HG03565 (cell line): ENCODE results near the gene POLD3.
"Not testable (repeated sequence)": the region's sequence is repeated elsewhere in the genome, so short reads cannot be mapped to it uniquely, and the experiment has no call there.

Experiments used
- ATAC-seq: cut with Tn5 transposase; IDR thresholded peaks from one replicate; pipeline ENCODE4 v1.9.1; 2021; ENCODE audit warnings: mild to moderate bottlenecking, moderate library complexity; ENCODE audit not compliant: unreplicated experiment

POLD3 gene

DNA sequence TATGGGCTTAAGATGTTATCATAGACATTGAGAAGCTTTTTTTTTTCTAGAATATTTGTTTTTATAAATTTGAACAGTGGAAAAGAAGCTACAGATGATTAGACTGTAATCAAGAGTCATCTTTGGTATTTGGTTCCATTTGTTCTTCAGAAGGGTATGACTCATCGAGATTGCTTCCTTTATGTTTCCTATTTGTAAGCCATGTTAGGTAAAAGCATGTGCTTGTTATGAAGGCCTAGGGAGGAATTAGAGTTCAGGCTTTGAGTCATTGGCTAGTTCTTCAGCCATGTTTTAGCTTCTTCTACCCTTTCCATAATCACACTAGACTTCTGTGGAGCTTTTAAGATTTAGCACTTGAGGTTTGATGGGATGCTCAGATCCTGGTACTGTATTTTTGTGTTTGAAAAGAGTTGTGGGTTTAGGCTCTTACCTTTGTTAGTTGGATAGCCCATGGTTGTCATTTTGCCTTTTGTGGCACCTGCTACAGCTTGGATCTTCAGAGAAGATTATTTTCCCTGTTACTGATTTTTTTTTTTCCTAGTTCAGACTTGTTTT, 44.3 kb downstream of the POLD3 start:
- ATAC-seq = no peak

DNA sequence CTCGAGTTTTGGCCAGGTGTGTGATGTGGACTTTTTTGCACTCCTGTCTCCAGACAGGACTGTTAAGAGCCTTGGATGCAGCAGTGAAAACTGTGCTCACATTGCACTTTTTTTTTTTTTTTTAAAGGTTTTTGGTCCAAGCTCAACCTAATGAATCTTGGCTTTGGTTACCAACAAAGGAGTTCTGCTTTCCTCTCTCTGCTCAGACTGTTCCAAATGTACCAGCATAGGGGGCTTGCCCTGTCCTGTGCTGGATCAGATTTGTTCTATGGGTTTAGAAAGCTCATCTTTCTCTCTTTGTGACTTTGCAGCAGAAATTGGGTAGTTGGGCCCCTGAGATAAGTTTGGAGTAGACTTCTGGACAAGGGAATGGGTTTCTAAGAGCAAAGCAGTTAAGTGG, 45.3 kb downstream of the POLD3 start:
- no peak for ATAC-seq

DNA sequence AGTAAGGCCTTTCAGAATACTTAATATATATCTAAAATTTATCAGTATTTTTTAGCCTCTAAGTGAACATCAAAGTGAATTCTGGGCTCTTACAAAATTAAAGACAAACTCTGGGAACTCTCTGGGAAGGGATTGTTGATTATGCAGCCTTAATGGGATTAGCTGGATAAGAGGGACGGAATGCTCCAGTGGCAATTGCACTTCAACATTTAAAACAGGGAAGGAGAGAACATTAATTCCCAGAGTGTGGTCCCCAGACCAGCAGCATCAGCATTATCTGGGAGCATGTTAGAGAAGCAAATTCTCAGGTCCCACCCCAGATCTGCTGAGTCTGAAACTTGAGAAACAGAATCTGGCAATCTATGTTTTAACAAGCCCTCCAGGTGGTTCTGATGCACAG, 46.5 kb downstream of the POLD3 start:
- no peak for ATAC-seq

DNA sequence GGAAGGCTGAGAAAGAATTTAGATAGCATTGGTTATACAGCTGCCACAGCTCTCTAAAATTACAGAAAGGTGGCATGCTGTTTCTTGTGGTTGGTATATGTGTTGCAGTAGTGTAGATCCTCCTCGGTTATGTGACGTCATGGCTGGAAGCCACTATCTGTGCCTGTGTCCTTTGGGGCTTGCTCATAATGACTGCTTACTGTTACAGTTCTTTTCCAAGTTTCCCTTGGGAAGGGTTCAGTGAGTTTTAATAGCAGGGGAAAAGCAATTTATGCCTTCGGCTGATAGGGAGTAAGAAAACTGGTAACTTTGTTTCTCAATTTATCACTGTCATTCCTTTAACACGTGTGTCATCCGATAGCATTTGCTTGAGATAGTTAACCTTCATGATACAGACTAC, 47.2 kb downstream of the POLD3 start:
- no peak for ATAC-seq

DNA sequence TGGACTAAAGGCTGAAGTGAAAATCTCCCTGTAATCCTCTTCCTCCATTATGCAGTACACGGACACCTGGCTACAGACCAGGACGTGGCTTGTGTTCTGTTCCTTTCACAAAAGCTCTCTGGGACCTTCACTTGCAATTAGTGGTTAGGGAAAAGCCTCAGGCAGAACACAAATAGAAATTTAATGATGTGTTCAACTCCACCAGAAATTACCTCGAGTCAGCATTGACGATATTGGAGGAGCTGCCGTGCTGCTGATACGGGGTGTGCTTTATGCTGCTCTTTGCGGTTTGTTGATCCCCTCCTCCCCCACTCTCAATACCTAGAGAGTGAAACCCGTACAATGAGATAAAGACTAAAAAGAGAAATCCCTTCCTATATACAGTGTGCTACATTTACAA, 48.9 kb downstream of the POLD3 start:
- no peak for ATAC-seq

DNA sequence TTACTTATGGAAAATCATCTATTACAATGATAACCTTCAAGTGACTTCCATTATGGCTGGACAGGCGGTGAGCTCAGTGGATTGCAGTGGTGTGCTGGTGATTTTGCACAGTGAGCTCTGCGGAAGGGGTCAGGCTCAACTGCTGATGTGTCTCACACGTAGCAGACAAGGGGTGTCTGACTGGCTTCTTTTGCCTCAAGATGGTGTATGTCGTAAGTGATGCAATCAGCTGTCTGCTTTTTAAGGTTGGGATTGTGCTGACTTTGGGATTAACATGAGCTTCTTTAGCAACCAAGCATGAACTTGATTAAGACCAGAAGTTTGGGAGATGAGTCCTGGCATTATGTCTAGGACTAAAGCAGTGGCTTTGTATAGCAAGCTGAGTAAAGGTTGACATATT, 49.5 kb downstream of the POLD3 start:
- ATAC-seq = no peak

DNA sequence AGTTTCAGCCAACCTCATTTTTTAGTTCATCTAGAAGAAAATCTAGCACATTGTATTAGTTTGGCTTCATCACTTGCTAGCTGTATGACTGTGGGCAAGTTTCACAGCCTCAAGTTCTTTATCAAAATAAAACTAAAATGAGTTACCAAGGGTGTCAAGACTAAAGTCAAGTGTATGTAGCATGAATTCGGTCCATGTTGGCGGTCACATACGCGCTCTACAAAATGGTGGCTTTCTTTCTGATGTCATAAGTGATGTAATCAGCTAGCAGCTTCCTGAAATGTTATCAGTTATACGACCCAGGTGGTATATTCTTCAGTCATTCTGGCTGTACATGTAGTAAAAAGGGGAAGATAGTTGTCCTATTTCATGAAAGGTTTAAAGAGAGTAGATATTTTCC, 50.5 kb downstream of the POLD3 start:
- ATAC-seq = no peak

DNA sequence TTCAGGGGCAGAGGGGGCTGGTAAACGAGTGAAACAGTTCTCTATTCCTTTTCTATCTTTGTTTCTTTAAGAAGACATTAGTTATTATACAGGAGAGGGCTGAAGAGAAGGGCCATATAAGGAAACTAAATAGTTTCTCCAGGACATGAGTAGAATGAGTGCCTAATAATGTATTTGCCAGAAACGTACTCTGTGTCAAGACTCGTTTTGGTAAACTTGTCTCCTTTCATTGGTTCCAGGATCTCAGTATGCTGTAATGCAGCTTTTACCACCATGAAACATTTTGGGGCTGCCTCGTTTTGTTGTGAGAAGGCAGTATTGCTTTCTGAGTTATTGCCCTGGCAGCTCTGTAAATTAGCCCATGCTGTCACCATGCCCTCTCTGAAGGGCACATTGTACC, 51.7 kb downstream of the POLD3 start:
- no peak for ATAC-seq

DNA sequence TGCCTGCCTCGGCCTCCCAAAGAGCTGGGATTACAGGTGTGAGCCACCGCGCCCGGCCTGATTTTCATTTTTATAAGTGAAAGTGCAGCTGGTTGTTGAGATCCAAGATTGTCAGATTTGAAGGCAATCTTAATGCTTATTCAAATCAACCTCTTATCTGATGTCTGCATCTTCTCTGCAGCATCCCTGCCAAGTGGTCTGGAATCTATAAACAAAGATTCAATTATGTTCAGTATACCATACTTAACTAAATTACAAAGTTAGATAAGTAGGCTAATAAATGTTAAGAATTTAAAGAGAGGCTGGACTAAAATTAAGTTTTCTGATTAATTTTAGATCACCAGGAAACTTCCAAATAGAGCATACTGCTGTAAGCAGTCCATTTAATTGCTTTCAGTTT, 53.8 kb downstream of the POLD3 start:
- ATAC-seq = no peak

DNA sequence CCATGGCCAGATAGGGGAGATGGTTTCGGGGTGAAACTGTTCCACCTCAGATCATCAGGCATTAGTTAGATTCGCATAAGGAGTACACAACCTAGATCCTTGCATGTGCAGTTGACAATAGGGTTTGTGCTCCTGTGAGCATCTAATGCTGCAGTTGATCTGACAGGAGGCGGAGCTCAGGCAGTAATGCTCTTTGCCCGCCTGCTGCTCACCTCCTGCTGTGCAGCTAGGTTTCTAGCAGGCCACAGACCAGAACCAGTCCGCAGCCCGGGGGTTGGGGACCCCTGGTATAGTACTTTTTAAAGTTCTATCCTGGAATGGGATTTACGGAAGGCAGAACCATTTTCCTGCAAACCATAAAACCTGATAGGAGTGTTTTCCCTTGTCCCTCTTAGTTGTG, 54.6 kb downstream of the POLD3 start:
- ATAC-seq = no peak

DNA sequence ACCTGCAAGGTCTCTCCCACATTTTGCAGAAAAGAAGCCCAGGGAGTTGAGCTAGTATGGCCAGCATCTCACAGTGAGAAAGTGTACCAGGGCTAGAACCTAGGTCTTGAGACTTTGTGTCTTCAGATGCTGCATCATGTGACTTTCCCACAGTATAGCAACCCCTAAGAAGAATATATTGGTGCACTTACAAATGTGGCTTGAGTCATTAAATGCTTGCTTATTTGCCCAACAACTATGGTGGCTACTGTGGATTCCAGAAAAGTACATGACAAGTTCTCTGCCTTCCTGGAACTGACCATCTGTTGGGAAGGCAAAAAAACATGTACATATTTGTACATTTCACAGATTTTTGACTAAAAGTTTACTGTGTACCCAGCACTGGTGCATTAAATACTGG, 55.0 kb downstream of the POLD3 start:
- no peak for ATAC-seq

DNA sequence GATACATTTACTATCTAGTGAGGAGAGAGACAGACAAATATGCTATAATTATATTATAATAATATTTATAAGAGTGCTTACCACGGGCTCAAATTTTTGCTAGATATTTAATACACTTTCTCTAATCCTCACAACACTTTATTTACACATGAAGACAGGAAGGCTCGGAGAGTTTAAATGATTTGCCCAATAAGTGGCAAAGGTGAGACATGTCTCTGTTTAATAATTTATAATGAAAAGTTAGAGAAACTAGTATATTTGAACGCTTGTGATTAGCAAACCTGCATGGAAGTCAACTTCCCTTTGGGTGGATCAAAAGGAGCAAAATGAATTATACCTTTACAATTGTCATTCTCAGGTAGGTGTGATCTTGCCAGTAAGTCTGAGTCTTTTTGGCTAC, 55.4 kb downstream of the POLD3 start:
- no peak for ATAC-seq

DNA sequence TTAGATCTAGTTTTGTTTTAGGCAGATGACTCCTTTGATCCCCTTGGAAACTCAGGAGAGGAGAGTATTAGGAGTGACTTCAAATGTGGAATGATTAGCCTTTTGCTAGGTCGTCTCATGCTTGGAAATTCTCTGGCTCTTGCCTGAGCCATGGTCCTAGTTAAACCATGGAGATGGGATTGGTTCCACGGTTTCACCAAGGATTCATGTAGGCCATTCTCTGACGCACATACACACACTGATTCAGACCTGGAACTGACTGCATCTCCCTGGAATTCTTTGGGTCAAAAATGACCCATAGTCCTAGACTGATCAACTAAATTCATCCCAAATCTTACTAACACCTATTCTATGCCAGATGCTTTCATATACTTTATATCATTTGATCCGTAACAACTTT, 56.5 kb downstream of the POLD3 start:
- ATAC-seq = no peak

DNA sequence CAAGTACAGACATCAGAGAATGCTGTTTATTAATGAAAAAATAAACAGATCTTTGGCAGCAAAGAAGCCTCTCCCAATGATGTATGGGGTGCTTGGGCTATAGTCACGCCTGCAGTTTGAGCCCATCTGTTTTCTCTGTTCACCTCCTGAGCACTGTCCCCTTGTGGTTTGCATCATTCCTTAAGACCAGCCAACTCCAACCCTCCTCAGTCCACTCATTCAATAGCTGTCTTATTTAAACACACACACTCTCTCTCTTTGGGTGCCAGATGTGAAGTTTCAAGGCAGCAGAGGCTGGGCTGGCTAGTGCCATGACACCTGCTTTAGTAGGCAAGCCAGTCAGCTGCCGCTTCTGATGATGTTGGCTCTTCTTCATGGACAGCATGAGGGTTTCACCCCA, 58.1 kb downstream of the POLD3 start:
- ATAC-seq = no peak

DNA sequence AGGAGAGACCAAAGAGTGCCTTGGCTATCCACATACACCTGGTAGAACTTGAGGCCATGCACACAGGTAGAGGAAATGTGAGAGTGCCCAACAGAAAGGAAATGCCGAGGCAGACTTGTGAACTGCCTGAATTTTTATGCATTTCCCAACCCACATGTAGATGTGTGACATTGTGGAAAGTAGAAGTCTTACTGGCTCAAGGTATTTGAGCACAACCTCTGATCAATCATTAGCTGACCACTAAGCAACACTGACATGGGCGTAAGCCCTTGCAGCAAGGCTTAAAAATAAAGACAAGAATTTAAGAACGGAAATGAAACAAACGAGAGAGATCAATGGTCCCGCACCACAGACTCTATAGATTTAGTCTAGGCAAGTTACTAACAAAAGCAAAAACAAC, 62.6 kb downstream of the POLD3 start:
- no peak for ATAC-seq

DNA sequence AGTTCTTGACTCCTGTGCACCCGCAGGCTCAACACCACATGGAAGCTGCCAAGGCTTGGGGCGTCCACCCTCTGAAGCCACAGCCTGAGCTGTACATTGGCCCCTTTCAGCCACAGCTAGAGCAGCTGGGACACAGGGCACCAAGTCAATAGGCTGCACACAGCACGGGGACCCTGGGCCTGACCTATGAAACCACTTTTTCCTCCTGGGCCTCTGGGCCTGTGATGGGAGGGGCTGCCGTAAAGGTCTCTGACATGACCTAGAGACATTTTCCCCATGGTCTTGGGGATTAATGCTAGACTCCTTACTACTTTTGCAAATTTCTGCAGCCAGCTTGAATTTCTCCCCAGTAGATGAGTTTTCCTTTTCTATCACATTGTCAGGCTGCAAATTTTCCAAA, 66.7 kb downstream of the POLD3 start:
- not testable (repeated sequence) for ATAC-seq

DNA sequence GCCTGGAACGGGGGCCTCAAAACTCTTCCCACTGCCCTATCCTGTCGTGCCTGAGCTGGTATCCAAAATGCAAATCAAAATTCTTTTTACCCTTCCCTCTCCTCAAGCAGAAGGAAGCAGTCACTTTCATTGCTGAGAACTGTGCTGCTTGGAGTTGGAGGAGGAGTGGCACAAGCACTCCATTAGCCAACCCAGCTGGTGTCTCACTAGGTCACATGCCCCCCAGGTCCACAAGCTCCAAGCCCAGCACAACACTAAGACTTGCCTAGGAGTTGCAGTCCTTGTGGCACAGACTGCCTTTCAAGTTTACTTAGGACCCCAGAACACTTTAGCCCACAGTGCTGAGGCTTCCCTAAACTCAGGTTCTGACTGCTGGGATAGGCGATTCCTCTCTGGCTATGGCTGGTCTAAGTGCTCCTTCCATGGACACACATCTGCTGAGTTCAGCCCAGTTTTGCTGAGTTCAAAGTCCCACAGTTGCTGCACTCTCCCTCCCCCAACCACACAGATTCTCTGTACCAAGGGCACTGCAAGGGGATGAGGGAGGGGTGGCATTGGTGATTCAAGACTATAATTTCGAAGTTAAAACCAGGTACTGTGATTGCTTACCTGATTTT, 70.2 kb downstream of the POLD3 start:
- ATAC-seq = no peak

DNA sequence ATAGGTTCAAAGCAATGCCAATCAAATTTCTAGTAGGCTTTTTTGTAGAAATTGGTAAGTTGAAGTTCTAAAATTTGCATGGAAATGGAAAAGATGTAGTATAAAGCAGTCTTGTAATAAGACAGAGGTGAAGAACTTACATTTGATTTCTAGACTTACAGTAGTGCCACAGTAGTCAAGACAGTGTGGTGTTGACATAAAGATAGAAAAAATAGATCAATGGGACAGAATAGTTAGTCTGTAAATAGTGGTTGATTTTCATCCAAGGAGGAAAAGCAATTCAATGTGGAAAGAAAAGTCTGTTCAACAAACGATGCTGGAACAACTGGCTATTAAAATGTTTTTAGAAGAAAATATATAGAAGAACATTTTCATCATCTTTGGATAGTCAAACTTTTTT, 70.9 kb downstream of the POLD3 start:
- no peak for ATAC-seq

DNA sequence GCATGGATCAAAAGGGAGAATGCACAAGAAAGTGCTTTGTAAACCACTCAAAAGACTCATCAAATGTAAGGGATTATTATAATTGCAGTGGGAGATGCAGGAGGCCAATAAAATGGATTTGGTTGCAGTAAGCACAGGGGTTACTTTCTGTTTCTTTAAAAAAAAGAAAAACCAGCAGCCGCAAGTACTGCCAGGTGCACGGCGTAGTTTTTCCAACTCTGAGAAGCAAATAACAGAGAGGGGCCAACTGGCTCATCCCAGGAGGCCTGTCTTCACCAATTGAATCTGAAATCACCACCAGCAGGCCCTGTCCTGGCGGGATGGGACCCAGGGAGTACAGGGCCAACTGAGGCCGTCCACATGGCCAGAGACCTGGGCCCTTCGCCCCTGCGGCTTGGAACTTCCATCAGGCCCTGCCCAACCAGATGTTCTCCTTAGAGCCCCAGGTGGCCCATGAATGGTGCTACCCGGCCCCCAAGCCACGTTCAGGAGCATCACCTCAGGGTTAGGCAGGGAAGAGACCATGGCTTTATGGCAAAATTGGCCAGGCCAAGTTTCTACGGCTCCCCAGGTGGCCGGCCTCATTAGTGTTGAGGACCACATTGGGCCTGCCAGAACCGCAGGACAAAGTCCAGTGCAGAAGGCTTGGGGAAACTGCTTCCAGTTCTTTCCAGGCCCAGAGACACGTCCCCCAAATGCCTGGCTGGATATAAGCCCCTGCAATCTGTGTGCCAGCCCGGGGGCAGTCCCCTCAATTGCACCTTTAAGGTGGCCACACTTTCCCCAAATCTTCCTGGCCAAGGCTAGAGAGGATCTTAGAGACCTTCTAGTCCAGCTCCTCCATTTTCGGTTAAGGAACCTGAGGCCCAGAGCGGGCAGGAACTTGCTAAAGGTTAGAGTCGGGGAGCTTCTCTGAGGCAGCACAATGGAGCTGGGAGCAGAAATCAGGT, 77.1 kb downstream of the POLD3 start:
- no peak for ATAC-seq

DNA sequence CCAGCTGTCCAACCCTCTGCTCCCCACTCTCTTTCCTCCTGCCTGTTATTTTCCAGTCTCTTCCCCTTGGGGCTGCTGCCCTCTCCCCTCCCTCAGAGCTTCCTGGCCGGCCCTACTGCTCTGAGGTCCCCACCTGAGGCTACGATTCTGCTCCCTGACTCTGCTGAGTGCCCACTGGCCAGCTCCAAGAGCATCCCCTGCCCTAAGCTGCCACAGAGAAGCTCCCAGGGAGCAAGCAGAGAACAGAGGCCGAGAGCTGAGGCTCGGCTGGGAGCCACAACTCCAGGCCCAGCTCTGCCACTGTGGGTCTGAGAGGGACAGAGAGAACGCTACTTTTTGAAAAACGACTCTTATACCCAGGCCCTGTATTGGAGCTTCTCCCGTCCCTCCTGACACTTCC, 77.8 kb downstream of the POLD3 start:
- no peak for ATAC-seq

DNA sequence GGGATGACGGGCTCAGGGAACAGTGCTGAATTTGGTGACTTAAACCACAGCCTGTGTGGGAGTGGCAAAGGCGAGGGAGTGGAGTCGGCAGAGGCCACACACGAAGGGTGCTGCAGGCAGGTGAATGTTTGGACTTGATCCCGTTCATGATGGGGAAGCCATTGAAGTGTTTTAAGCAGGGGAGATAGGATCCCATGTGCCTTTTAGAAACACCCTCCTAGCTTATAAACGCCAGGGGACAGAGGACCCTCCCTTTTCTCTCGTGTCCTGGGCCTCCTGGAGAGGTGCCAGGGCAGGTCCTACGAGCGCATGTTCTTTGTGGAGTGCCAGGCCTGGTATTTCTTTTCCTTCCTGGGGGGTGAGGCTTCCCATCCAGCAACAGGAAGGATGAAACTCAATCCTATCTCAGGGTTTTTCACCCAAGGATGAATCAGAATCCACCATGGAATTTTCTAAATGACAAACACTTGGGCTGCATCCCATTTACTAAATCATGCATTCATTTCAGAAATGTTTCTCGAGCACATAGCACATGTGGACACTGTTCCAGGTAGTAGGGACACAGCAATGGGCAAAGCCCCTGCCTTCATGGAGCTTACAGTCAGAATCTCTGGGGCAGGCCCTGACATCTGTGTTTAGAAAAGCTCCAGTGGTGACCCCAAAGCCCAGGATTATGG, 79.3 kb downstream of the POLD3 start:
- no peak for ATAC-seq
